IMR-90 (cell line): Measurements from ENCODE around the gene BRK1. TPM values are rescaled to one million over a fixed set of nuclear protein-coding genes. Genes with fewer than 3 reads are reported as not detected.

ENCODE experiments used
- ATAC-seq: fragments of 200-7000 bp; cut with Tn5 transposase; 2 replicates; pipeline ENCODE4 v1.9.1; 2020; ENCODE audit warnings: low read depth, mild to moderate bottlenecking, moderate library complexity
- BruUV-seq: library from RNA; stranded (reverse); fragments of 400-500 nt; replicated peaks from 2 replicates; lab custom pipeline; 2021; lab: Mats Ljungman, UMichigan
- CTCF ChIA-PET: fragments of 300-600 bp; formaldehyde crosslinking; extraction: SDS; loops from one replicate; lab custom pipeline; 2021; ENCODE audit warnings: antibody characterized with exemption; lab: Yijun Ruan, JAX
- POLR2A ChIA-PET: fragments of 300-600 bp; sonication (Branson Sonifier 250); formaldehyde crosslinking; loops from one replicate; lab custom pipeline; 2022; ENCODE audit warnings: antibody characterized with exemption; ENCODE audit not compliant: unreplicated experiment; lab: Charles Lee
- DNase-seq: peaks from one replicate; pipeline ENCODE4 v3.0.0; 2013
- H2AFZ ChIP-seq: replicated peaks from 2 replicates; pipeline ENCODE3; 2013; ENCODE audit warnings: low read length, mild to moderate bottlenecking; ENCODE audit not compliant: poor library complexity
- H2AK5ac ChIP-seq: 2 replicates; pipeline ENCODE4 v1.6.1; 2013; ENCODE audit warnings: low read depth, low read length, inconsistent platforms
- H2AK9ac ChIP-seq: replicated peaks from 2 replicates; pipeline ENCODE3; 2013; ENCODE audit warnings: mild to moderate bottlenecking, low read depth, low read length, moderate library complexity; ENCODE audit not compliant: poor library complexity
- H2BK120ac ChIP-seq: 2 replicates; pipeline ENCODE4 v1.6.1; 2013; ENCODE audit warnings: low read depth, low read length, inconsistent platforms
- H2BK15ac ChIP-seq: 3 replicates; pipeline ENCODE4 v1.6.1; 2013; ENCODE audit warnings: low read depth, low read length, inconsistent platforms
- H2BK20ac ChIP-seq: 2 replicates; pipeline ENCODE4 v1.6.1; 2013; ENCODE audit warnings: low read depth, mild to moderate bottlenecking, inconsistent platforms, low read length, moderate library complexity
- H2BK5ac ChIP-seq: 2 replicates; pipeline ENCODE4 v1.6.1; 2013; ENCODE audit warnings: mild to moderate bottlenecking, low read depth, low read length, inconsistent platforms; ENCODE audit not compliant: poor library complexity, severe bottlenecking
- H3K14ac ChIP-seq: replicated peaks from 2 replicates; pipeline ENCODE4 v1.6.1; 2013; ENCODE audit warnings: low read depth, low read length, inconsistent platforms
- H3K18ac ChIP-seq: 2 replicates; pipeline ENCODE4 v1.6.1; 2013; ENCODE audit warnings: low read depth, low read length, control low read depth
- H3K23ac ChIP-seq: 2 replicates; pipeline ENCODE4 v1.6.1; 2013; ENCODE audit warnings: low read depth, low read length, inconsistent platforms
- H3K27ac ChIP-seq: 2 replicates; pipeline ENCODE4 v1.5.1; 2013; ENCODE audit warnings: mild to moderate bottlenecking, control low read depth, low read length; ENCODE audit not compliant: insufficient read depth
- H3K27me3 ChIP-seq: 2 replicates; pipeline ENCODE4 v1.6.1; 2013; ENCODE audit warnings: low read length; ENCODE audit not compliant: control insufficient read depth, insufficient read depth
- H3K36me3 ChIP-seq: 2 replicates; pipeline ENCODE4 v1.6.1; 2013; ENCODE audit warnings: low read length, mixed read lengths; ENCODE audit not compliant: control insufficient read depth, insufficient read depth
- H3K4ac ChIP-seq: 2 replicates; pipeline ENCODE4 v1.6.1; 2013; ENCODE audit warnings: low read depth, low read length, inconsistent platforms
- H3K4me1 ChIP-seq: 2 replicates; pipeline ENCODE4 v1.6.1; 2013; ENCODE audit warnings: low read length, mixed read lengths; ENCODE audit not compliant: control insufficient read depth, insufficient read depth
- H3K4me2 ChIP-seq: 2 replicates; pipeline ENCODE4 v1.6.1; 2013; ENCODE audit warnings: low read depth, mild to moderate bottlenecking, control low read depth, low read length, moderate library complexity
- H3K4me3 ChIP-seq: 2 replicates; pipeline ENCODE4 v1.5.1; 2013; ENCODE audit warnings: low read depth, mild to moderate bottlenecking, control low read depth, low read length, moderate library complexity; ENCODE audit not compliant: insufficient read depth
- H3K56ac ChIP-seq: 2 replicates; pipeline ENCODE4 v1.6.1; 2013; ENCODE audit warnings: low read length, inconsistent platforms; ENCODE audit not compliant: insufficient read depth; ENCODE audit errors: extremely low read depth
- H3K79me1 ChIP-seq, 2 experiments: 2 replicates each; pipeline ENCODE4 v1.6.1; 2013; ENCODE audit warnings: low read length in 2 of 2, inconsistent platforms in 1 of 2, low read depth in 1 of 2
- H3K9ac ChIP-seq: 2 replicates; pipeline ENCODE4 v1.6.1; 2013; ENCODE audit warnings: low read depth, low read length, control low read depth
- H3K9me1 ChIP-seq: 2 replicates; pipeline ENCODE4 v1.6.1; 2013; ENCODE audit warnings: low read length, inconsistent platforms; ENCODE audit not compliant: insufficient read depth
- H3K9me3 ChIP-seq: 2 replicates; pipeline ENCODE4 v1.6.1; 2013; ENCODE audit warnings: low read length; ENCODE audit not compliant: control insufficient read depth, insufficient read depth
- H4K20me1 ChIP-seq: 2 replicates; pipeline ENCODE4 v1.6.1; 2013; ENCODE audit warnings: low read length, inconsistent platforms; ENCODE audit not compliant: insufficient read depth
- H4K5ac ChIP-seq: 2 replicates; pipeline ENCODE4 v1.6.1; 2013; ENCODE audit warnings: mild to moderate bottlenecking, low read depth, low read length, control low read depth
- H4K8ac ChIP-seq, 2 experiments: 2 replicates each; pipeline ENCODE4 v1.6.1; 2013; ENCODE audit warnings: low read depth in 2 of 2, low read length in 2 of 2, control low read depth in 1 of 2, inconsistent platforms in 1 of 2
- H4K91ac ChIP-seq: 2 replicates; pipeline ENCODE4 v1.6.1; 2013; ENCODE audit warnings: low read depth, low read length, inconsistent platforms; ENCODE audit not compliant: insufficient read depth
- BHLHE40 ChIP-seq: fragments of 150-350 bp; IDR thresholded peaks from 2 replicates; pipeline ENCODE4 v1.6.1; 2016; ENCODE audit warnings: mild to moderate bottlenecking, low read depth, low read length
- CEBPB ChIP-seq: IDR thresholded peaks from 2 replicates; pipeline ENCODE4 v1.6.1; 2012; ENCODE audit warnings: low read depth, low read length, improper control_type of control experiment
- CHD1 ChIP-seq: IDR thresholded peaks from 2 replicates; pipeline ENCODE4 v1.6.1; 2012; ENCODE audit warnings: low read depth, low read length, improper control_type of control experiment
- CTCF ChIP-seq: conservative IDR thresholded peaks from 2 replicates; pipeline ENCODE4 v1.5.1; 2012; ENCODE audit warnings: mild to moderate bottlenecking, low read depth, low read length, improper control_type of control experiment
- FOS ChIP-seq: fragments of 150-350 bp; IDR thresholded peaks from 2 replicates; pipeline ENCODE4 v1.6.1; 2016; ENCODE audit warnings: low read depth, low read length
- MAFK ChIP-seq: IDR thresholded peaks from 2 replicates; pipeline ENCODE4 v1.6.1; 2012; ENCODE audit warnings: low read depth, low read length, improper control_type of control experiment
- MXI1 ChIP-seq: IDR thresholded peaks from 2 replicates; pipeline ENCODE4 v1.6.1; 2012; ENCODE audit warnings: low read depth, mild to moderate bottlenecking, low read length, moderate library complexity, borderline replicate concordance
- NFE2L2 ChIP-seq: fragments of 150-350 bp; IDR thresholded peaks from 2 replicates; pipeline ENCODE4 v1.6.1; 2016; ENCODE audit warnings: low read depth, mild to moderate bottlenecking, low read length
- POLR2A ChIP-seq: IDR thresholded peaks from 2 replicates; pipeline ENCODE4 v1.6.1; 2012; ENCODE audit warnings: mild to moderate bottlenecking, low read depth, low read length
- RAD21 ChIP-seq: IDR thresholded peaks from 2 replicates; pipeline ENCODE4 v1.6.1; 2012; ENCODE audit warnings: low read length, improper control_type of control experiment
- RCOR1 ChIP-seq: IDR thresholded peaks from 2 replicates; pipeline ENCODE4 v1.6.1; 2012; ENCODE audit warnings: mild to moderate bottlenecking, low read length, improper control_type of control experiment; ENCODE audit not compliant: insufficient replicate concordance
- RFX5 ChIP-seq: IDR thresholded peaks from 2 replicates; pipeline ENCODE4 v1.8.0; 2012; ENCODE audit warnings: low read depth, mild to moderate bottlenecking, low read length, moderate library complexity
- SMC3 ChIP-seq: fragments of 150-350 bp; IDR thresholded peaks from 2 replicates; pipeline ENCODE4 v1.6.1; 2016; ENCODE audit warnings: low read depth, mild to moderate bottlenecking, antibody characterized with exemption, low read length, moderate library complexity
- USF2 ChIP-seq: fragments of 150-350 bp; IDR thresholded peaks from 2 replicates; pipeline ENCODE4 v1.6.1; 2017; ENCODE audit warnings: mild to moderate bottlenecking, antibody characterized with exemption, low read length, low read depth
- WGBS, 2 experiments: methylation state at CpG; one replicate each; pipeline versions ENCODE4 v1.1.5 to v1.1.7; 2013; ENCODE audit warnings: missing lambda C conversion rate in 2 of 2; ENCODE audit not compliant: insufficient read length in 1 of 2; ENCODE audit errors: extremely low coverage in 2 of 2; 5-methylcytosine and 5-hydroxymethylcytosine counted together
- dilution Hi-C: fragments of 300-500 bp; cut with HindIII; formaldehyde crosslinking; loops from one replicate; pipeline ENCODE4 v1.14.3; 2018; ENCODE audit warnings: low sequenced_read_pairs; ENCODE audit not compliant: unreplicated experiment
- in situ Hi-C: fragments of 300-500 bp; cut with MboI; formaldehyde crosslinking; loops from 3 replicates; pipeline ENCODE4 v1.14.3; 2019; ENCODE audit warnings: low sequenced_read_pairs, inconsistent platforms, mixed read lengths
- intact Hi-C: fragments of 100-400 bp; cut with micrococcal nuclease; formaldehyde crosslinking; loops from 2 replicates; pipeline ENCODE4 v1.10.0; 2022
- polyA plus RNA-seq, 3 experiments: library from polyadenylated mRNA; depleted of rRNA; stranded (reverse); fragments of >200 nt; gene quantifications; 2 replicates each; pipeline ENCODE4 v1.2.3, GENCODE V29; 2012; ENCODE audit warnings: low replicate concordance in 1 of 3
- total RNA-seq: library from RNA; depleted of rRNA; stranded (reverse); fragments of >200 nt; gene quantifications from 2 replicates; pipeline ENCODE4 v1.2.3, GENCODE V29; 2012

The BRK1 gene
- total and polyA plus RNA-seq, 2 of the 4 experiments (the other 2 are of a cell fraction), result 81.4 to 235 TPM

GRCh38 chr3:10164546-10165393 lies 49.3 kb downstream of the BRK1 start, which contains the start of gene IRAK2:
Gene IRAK2, plus strand, starts transcription at chr3:10164919. Its CDS starts 36 bp downstream, at chr3:10164955.
- dilution Hi-C loops, result no loop called here
- peaks cover 13 to 38% of the 10 kb centered on the region in 2 experiments for H3K79me1 ChIP-seq
- H3K9ac ChIP-seq, result peak within 1 kb of the TSS; percentile 81
- peak within 1 kb of the TSS; percentile 78 to 80; a peak in 3 of 4 replicates for H4K8ac ChIP-seq
- H3K27ac ChIP-seq, result peak within 1 kb of the TSS; percentile 81
- H3K36me3 ChIP-seq, result peaks cover 2% of the 10 kb centered on the region; the same call in 1 of the 2 replicates
- ATAC-seq (peak; percentile 99), DNase-seq (peak; percentile 50)
- H3K56ac ChIP-seq, result peak within 1 kb of the TSS; percentile 56
- peak within 1 kb of the TSS; percentile 36; the same call in 1 of the 3 replicates for H2BK15ac ChIP-seq
- no peaks in the 10 kb centered on the region for H4K20me1 ChIP-seq
- peak within 1 kb of the TSS; percentile 91 for H3K23ac ChIP-seq
- H3K9me1 ChIP-seq, result no peaks in the 10 kb centered on the region
- ChIA-PET CTCF (interaction anchor here (0.6 to 0.7 kb wide), 3 partner anchors 10 to 62 kb away, joined by 3 to 6 read pairs (median 3); no protein-coding TSS in a partner anchor), POLR2A (no interaction called here)
- H3K27me3 ChIP-seq, result no peaks in the 10 kb centered on the region
- H3K18ac ChIP-seq, result peak within 1 kb of the TSS; percentile 81
- peak within 1 kb of the TSS; percentile 84 for H2BK5ac ChIP-seq
- peak within 1 kb of the TSS; percentile 98 for H3K14ac ChIP-seq
- H4K5ac ChIP-seq, result peak within 1 kb of the TSS; percentile 84
- 1% methylated on average over 55 of the region's 76 CpGs; no CpG with 5 or more reads in 1 of the 2 experiments for WGBS, 2 experiments
- peak within 1 kb of the TSS; percentile 94 for H3K4me3 ChIP-seq
- H2AK9ac ChIP-seq, result peak within 1 kb of the TSS; percentile 96
- H3K4ac ChIP-seq, result peak within 1 kb of the TSS; percentile 97
- H4K91ac ChIP-seq, result peak within 1 kb of the TSS; percentile 91; the same call in 1 of the 2 replicates
- H2AFZ ChIP-seq, result peak within 1 kb of the TSS; percentile 100
- peak within 1 kb of the TSS; percentile 86; the same call in 1 of the 2 replicates for H2AK5ac ChIP-seq
- intact Hi-C loops, result loop anchor here (1.0 kb wide), 1 partner anchor 61 kb away; no protein-coding TSS in a partner anchor
- peak within 1 kb of the TSS; percentile 96 for H3K4me2 ChIP-seq
- no peaks in the 10 kb centered on the region for H3K9me3 ChIP-seq
- peak within 1 kb of the TSS; percentile 70; the same call in 1 of the 2 replicates for H2BK20ac ChIP-seq
- in situ Hi-C loops, result no loop called here
- H2BK120ac ChIP-seq, result peak within 1 kb of the TSS; percentile 89; the same call in 1 of the 2 replicates
- 0 out of 2 replicates have a peak, but pooled peaks cover 2% of the 10 kb centered on the region for H3K4me1 ChIP-seq
- BruUV-seq, result no TSS peak
- TF ChIP-seq CTCF (peak; percentile 69), POLR2A (peak; percentile 86), RCOR1 (no peak), RAD21 (peak; percentile 38), SMC3 (peak; percentile 32), FOS (no peak), MAFK (no peak), USF2 (no peak), RFX5 (no peak), CHD1 (0 out of 2 replicates have a peak, but pooled peaks have one; percentile 51), MXI1 (peak; percentile 42; the same call in 1 of the 2 replicates), NFE2L2 (no peak), BHLHE40 (no peak), CEBPB (no peak)
